HCT116 (cell line): ENCODE results near the gene ERCC6L. TPM values are rescaled to one million over a fixed set of nuclear protein-coding genes. Genes with fewer than 3 reads are reported as not detected.

Experiments used
- ATAC-seq: fragments of 200-7000 bp; cut with Tn5 transposase; 2 replicates; pipeline ENCODE4 v1.9.1; 2020; ENCODE audit warnings: mild to moderate bottlenecking, moderate library complexity
- BruUV-seq: library from RNA; stranded (reverse); fragments of 400-500 nt; replicated peaks from 2 replicates; lab custom pipeline; 2021; lab: Mats Ljungman, UMichigan
- CTCF ChIA-PET: fragments of 300-600 bp; sonication (Branson Sonifier 250); formaldehyde crosslinking; loops from one replicate; lab custom pipeline; 2021; ENCODE audit warnings: antibody characterized with exemption; lab: Charles Lee
- POLR2A ChIA-PET: fragments of 300-600, 350-600 bp; sonication (Branson Sonifier 250); formaldehyde crosslinking; loops from one replicate; lab custom pipeline; 2021; ENCODE audit warnings: antibody characterized with exemption; lab: Charles Lee
- RAD21 ChIA-PET, 2 experiments: fragments of 300-600 bp; sonication (Branson Sonifier 250); formaldehyde crosslinking; loops; one replicate each; lab custom pipeline; 2023; ENCODE audit warnings: low total read pairs in 2 of 2; ENCODE audit not compliant: uncharacterized antibody in 2 of 2, unreplicated experiment in 2 of 2, low non-redundant PET in 1 of 2; lab: Charles Lee
- DNase-seq: peaks from one replicate; pipeline ENCODE4 v3.0.0-alpha.2; 2010; ENCODE audit warnings: low read depth, low spot score
- H2AFZ ChIP-seq: fragments of 200-600 bp; shearing (Covaris generic), sonication (generic); 2 replicates; pipeline ENCODE4 v1.6.1; 2017; ENCODE audit warnings: low read depth, mixed run types, mixed read lengths, antibody characterized with exemption, low read length; ENCODE audit not compliant: poor library complexity, severe bottlenecking
- H3K27ac ChIP-seq: 2 replicates; pipeline ENCODE4 v1.5.1; 2012; ENCODE audit warnings: low read depth, low read length
- H3K27me3 ChIP-seq: fragments of 200-600 bp; sonication (generic); 2 replicates; pipeline ENCODE4 v1.6.1; 2016; ENCODE audit warnings: mixed run types, low read length, mixed read lengths; ENCODE audit not compliant: insufficient read depth
- H3K36me3 ChIP-seq, 2 experiments: fragments of 200-500 bp in 1 of 2; fragments of 200-600 bp in 1 of 2; sonication (Bioruptor generic) in 1 of 2; sonication (generic) in 1 of 2; 2 replicates each; pipeline versions ENCODE4 v1.5.1 to v1.6.1; 2014 to 2016; ENCODE audit warnings: low read length in 2 of 2, inconsistent platforms in 1 of 2, mixed read lengths in 1 of 2, mixed run types in 1 of 2; ENCODE audit not compliant: insufficient read depth in 2 of 2, control insufficient read depth in 1 of 2
- H3K4me1 ChIP-seq, 2 experiments: fragments of 200-600 bp in 1 of 2; sonication (generic) in 1 of 2; 2 replicates each; pipeline versions ENCODE4 v1.5.1 to v1.6.1; 2012 to 2017; ENCODE audit warnings: low read length in 2 of 2, inconsistent platforms in 1 of 2, mild to moderate bottlenecking in 1 of 2, mixed read lengths in 1 of 2, mixed run types in 1 of 2, moderate library complexity in 1 of 2; ENCODE audit not compliant: insufficient read depth in 2 of 2, control insufficient read depth in 1 of 2
- H3K4me2 ChIP-seq: fragments of 200-600 bp; sonication (generic); 2 replicates; pipeline ENCODE4 v1.6.1; 2017; ENCODE audit warnings: mixed run types, low read length, mixed read lengths
- H3K4me3 ChIP-seq, 2 experiments: fragments of 200-600 bp in 1 of 2; sonication (generic) in 1 of 2; replicated peaks in 1 of 2; 2 replicates each; pipeline ENCODE4 v1.5.1; 2011 to 2016; ENCODE audit warnings: low read length in 2 of 2, control low read depth in 1 of 2, low read depth in 1 of 2, mild to moderate bottlenecking in 1 of 2, mixed read lengths in 1 of 2, mixed run types in 1 of 2
- H3K79me2 ChIP-seq: fragments of 200-600 bp; sonication (generic); 2 replicates; pipeline ENCODE4 v1.6.1; 2017; ENCODE audit warnings: mild to moderate bottlenecking, mixed run types, low read length, moderate library complexity, mixed read lengths; ENCODE audit not compliant: insufficient read depth
- H3K9ac ChIP-seq: fragments of 200-600 bp; sonication (generic); 2 replicates; pipeline ENCODE4 v1.6.1; 2016; ENCODE audit warnings: low read length, mixed read lengths
- H3K9me2 ChIP-seq: fragments of 200-600 bp; sonication (generic), shearing (Covaris generic); 2 replicates; pipeline ENCODE4 v1.6.1; 2017; ENCODE audit warnings: mixed run types, mild to moderate bottlenecking, moderate library complexity; ENCODE audit not compliant: insufficient read depth
- H3K9me3 ChIP-seq, 2 experiments: fragments of 200-500 bp in 1 of 2; fragments of 200-600 bp in 1 of 2; sonication (Bioruptor generic) in 1 of 2; sonication (generic) in 1 of 2; 2 replicates each; pipeline ENCODE4 v1.6.1; 2014 to 2017; ENCODE audit warnings: low read length in 2 of 2, mixed read lengths in 2 of 2, inconsistent platforms in 1 of 2, low read depth in 1 of 2, mild to moderate bottlenecking in 1 of 2, mixed run types in 1 of 2, moderate library complexity in 1 of 2; ENCODE audit not compliant: control insufficient read depth in 1 of 2, insufficient read depth in 1 of 2
- H4K20me1 ChIP-seq: fragments of 200-600 bp; sonication (generic), shearing (Covaris generic); 2 replicates; pipeline ENCODE4 v1.6.1; 2017; ENCODE audit warnings: mixed run types, mild to moderate bottlenecking, moderate library complexity; ENCODE audit not compliant: insufficient read depth
- EGR1 ChIP-seq: IDR thresholded peaks from 2 replicates; pipeline ENCODE4 v1.6.1; 2012; ENCODE audit warnings: low read depth
- EZH2phosphoT487 ChIP-seq: fragments of 200-600 bp; IDR thresholded peaks from 2 replicates; pipeline ENCODE4 v1.6.1; 2018; ENCODE audit warnings: antibody characterized with exemption, borderline replicate concordance
- FOSL1 ChIP-seq: IDR thresholded peaks from 2 replicates; pipeline ENCODE4 v1.6.1; 2012; ENCODE audit warnings: low read depth
- intact Hi-C: fragments of 100-400 bp; cut with micrococcal nuclease; formaldehyde crosslinking; loops from 2 replicates; pipeline ENCODE4 v1.10.0; 2022
- total RNA-seq: library from RNA; stranded (reverse); gene quantifications from one replicate; pipeline ENCODE4 v1.2.1, GENCODE V29; 2021; ENCODE audit not compliant: unreplicated experiment
- TF ChIP-seq, protein P1 (sequence below): IDR thresholded peaks from 2 replicates; pipeline ENCODE4 v1.6.1; 2012
- TF ChIP-seq, protein P2 (sequence below): IDR thresholded peaks from 2 replicates; pipeline ENCODE4 v1.6.1; 2011; ENCODE audit warnings: mild to moderate bottlenecking, low read length, moderate library complexity; ENCODE audit not compliant: insufficient replicate concordance; ENCODE audit errors: extremely low read depth
- TF ChIP-seq, protein P3 (sequence below): IDR thresholded peaks from 2 replicates; pipeline ENCODE4 v1.6.1; 2012

Gene ERCC6L
- total RNA-seq, 1 experiment from 2014 or later, result 12.5 TPM

DNA sequence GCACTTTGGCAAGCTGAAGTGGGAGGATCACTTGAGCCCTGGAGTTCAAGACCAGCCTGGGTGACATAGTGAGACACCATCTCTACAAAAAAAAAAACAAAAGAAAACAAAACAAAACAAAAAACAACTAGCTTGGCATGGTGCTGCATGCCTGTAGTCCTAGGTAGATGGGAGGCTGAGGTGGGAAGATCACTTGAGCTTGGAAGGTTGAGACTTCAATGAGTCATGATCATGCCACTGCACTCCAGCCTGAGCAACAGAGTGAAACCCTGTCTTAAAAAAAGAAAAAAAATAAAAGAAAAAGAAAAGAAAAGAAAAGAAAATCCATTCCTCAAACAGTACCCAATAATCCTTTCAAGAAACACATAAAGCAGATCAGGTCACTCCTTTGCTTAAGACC, 14.9 kb upstream of the ERCC6L start:
- TF ChIP-seq, protein P1, sequence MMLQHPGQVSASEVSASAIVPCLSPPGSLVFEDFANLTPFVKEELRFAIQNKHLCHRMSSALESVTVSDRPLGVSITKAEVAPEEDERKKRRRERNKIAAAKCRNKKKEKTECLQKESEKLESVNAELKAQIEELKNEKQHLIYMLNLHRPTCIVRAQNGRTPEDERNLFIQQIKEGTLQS, result no peak
- TF ChIP-seq EGR1 (no peak), FOSL1 (no peak)
- TF ChIP-seq, protein P2, sequence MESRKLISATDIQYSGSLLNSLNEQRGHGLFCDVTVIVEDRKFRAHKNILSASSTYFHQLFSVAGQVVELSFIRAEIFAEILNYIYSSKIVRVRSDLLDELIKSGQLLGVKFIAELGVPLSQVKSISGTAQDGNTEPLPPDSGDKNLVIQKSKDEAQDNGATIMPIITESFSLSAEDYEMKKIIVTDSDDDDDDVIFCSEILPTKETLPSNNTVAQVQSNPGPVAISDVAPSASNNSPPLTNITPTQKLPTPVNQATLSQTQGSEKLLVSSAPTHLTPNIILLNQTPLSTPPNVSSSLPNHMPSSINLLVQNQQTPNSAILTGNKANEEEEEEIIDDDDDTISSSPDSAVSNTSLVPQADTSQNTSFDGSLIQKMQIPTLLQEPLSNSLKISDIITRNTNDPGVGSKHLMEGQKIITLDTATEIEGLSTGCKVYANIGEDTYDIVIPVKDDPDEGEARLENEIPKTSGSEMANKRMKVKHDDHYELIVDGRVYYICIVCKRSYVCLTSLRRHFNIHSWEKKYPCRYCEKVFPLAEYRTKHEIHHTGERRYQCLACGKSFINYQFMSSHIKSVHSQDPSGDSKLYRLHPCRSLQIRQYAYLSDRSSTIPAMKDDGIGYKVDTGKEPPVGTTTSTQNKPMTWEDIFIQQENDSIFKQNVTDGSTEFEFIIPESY, result no peak
- Histone ChIP-seq H3K4me1 (peaks cover 0 to 9% of the 10 kb centered on the region in 2 experiments; a peak in 2 of 4 replicates), H3K9me2 (no peaks in the 10 kb centered on the region), H3K36me3 (no peaks in the 10 kb centered on the region), H3K27me3 (no peaks in the 10 kb centered on the region), H4K20me1 (no peaks in the 10 kb centered on the region), H2AFZ (no peak overlapping the region), H3K27ac (no peak overlapping the region), H3K4me3 (no peak overlapping the region), H3K4me2 (no peak overlapping the region), H3K9me3 (no peaks in the 10 kb centered on the region), H3K79me2 (no peaks in the 10 kb centered on the region), H3K9ac (no peak overlapping the region)
- BruUV-seq, result no TSS peak
- ChIA-PET RAD21 (no interaction called here), CTCF (no interaction called here), POLR2A (no interaction called here)
- ATAC-seq (no peak), DNase-seq (no peak)
- intact Hi-C loops, result no loop called here

DNA sequence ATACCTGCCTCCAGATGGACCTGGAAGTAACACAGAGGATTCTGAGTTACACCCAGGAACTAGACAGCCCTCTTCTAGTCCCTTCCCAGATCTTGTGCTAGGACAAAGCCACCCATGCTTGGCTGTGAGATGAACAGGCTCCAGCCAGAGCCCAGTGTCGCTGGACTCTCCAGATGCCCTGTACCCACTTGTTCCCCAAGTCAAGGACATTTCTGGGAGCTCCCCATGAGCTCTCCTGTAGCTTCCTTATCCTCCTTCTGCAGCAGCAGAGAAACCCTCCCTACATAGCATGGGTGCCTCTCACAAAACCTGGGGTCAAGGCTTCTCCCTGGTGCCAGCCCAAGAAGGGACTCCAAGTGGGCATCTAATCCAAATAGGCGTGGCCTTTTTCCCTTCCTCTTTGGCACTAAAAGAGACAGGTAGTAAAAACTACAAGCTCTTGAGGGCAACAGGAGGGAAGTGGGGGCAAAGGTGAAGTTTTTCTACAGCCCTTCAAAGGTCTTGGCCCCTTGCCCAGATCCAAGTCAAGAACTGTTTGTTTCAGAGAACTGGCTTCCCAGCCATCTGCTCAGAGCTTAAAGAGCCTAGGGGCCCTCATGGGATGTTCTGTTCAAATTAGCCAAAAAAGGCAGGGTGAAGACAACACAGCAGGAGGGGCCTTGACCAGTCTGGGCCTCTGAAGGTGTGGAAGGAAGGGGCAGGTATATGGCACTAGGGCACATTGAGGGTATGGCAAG, 8.5 kb upstream of the ERCC6L start:
- ATAC-seq (no peak), DNase-seq (no peak)
- ChIA-PET RAD21 (no interaction called here), POLR2A (interaction anchor here (1.2 kb wide), 1 partner anchor 9 kb away, joined by 3 read pairs; the partner anchor contains the start of gene ERCC6L), CTCF (interaction anchor here (1.0 to 1.7 kb wide), 3 partner anchors 9 to 298 kb away, joined by 3 to 4 read pairs (median 3); partner anchors contain the start of gene ERCC6L)
- Histone ChIP-seq H3K79me2 (no peaks in the 10 kb centered on the region), H3K4me3 (no peak overlapping the region), H2AFZ (no peak overlapping the region), H3K4me1 (peaks cover 0 to 9% of the 10 kb centered on the region in 2 experiments; a peak in 3 of 4 replicates), H3K27ac (no peak overlapping the region), H3K9me2 (no peaks in the 10 kb centered on the region), H3K9me3 (no peaks in the 10 kb centered on the region), H3K4me2 (0 out of 2 replicates have a peak overlapping the region, but pooled peaks have one; percentile 9), H3K9ac (no peak overlapping the region), H3K27me3 (no peaks in the 10 kb centered on the region), H3K36me3 (no peaks in the 10 kb centered on the region), H4K20me1 (no peaks in the 10 kb centered on the region)
- no TSS peak for BruUV-seq
- intact Hi-C loops, result no loop called here
- TF ChIP-seq EZH2phosphoT487, result no peak
- TF ChIP-seq, protein P3, sequence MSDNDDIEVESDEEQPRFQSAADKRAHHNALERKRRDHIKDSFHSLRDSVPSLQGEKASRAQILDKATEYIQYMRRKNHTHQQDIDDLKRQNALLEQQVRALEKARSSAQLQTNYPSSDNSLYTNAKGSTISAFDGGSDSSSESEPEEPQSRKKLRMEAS, result no peak
